Cerebellar nuclear complex (tissue), 1 donor: ENCODE results near the gene PPP1R16B.
"Not testable (repeated sequence)": the region's sequence is repeated elsewhere in the genome, so short reads cannot be mapped to it uniquely, and the experiment has no call there.

Source experiments
- DNase-seq, 2 experiments: peaks; one replicate each; lab custom pipeline; 2025; lab: John Stamatoyannopoulos, UW

PPP1R16B gene

DNA sequence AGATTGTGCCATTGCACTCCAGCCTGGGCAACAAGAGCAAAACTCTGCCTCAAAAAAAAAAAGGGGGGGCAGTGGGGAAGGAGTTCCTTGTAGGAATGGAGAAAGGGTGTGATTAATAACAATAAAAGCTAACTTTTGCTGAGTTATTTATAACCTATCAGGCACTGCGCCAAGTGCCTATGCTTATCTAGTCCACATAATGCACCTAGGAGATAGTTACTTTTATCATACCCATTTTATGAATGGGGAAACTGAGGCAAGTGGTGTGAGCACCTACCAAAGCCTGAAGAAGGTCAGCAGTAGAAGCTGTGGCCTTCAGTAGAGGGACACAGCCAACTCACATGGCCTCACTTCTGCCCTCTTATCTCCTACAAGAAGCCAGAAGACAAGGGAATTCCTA is 13.6 kb upstream of the PPP1R16B start:
- DNase-seq, result no peak

DNA sequence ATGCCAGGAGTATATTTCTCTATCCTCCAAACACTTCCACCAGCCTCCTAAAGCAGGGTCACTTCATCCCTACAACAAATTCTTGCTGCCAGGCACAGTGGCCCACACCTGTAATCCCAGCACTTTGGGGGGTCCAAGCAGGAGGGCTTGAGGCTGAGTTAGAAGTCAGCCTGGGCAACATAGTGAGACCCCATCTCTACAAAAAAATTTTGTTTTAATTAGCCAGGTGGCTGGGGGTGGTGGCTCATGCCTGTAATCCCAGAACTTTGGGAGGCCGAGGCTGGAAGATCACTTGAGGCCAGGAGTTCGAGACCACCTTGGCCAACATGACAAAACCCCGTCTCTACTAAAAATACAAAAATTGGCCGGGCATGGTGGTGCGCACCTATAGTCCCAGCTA is 11.4 kb upstream of the PPP1R16B start:
- DNase-seq, result not testable (repeated sequence)

DNA sequence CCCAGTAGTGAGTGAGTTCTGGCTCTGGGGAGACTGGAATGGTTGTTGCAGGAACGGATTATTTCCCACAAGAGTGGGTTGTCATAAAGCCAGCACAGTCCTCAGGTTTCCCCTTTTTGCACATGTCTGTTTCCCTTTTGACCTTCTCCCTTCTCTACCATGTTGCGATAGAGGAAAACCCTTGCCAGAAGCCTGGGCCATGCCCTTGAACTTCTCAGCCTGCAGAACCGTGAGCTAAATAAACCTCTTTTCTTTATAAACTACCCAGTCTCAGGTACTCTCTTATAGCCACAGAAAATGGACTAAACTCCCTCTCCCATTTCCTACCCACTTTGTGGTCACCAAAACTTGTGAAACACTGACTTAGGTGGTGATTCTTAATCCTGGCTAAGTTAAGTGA is 7.2 kb upstream of the PPP1R16B start:
- DNase-seq, result no peak

GRCh38 chr20:38799203-38799602 is 6.3 kb upstream of the PPP1R16B start:
- no peak for DNase-seq

- DNase-seq, result no peak
Measured at GRCh38 chr20:38800882-38801281, 4.6 kb upstream of the PPP1R16B start.

DNA sequence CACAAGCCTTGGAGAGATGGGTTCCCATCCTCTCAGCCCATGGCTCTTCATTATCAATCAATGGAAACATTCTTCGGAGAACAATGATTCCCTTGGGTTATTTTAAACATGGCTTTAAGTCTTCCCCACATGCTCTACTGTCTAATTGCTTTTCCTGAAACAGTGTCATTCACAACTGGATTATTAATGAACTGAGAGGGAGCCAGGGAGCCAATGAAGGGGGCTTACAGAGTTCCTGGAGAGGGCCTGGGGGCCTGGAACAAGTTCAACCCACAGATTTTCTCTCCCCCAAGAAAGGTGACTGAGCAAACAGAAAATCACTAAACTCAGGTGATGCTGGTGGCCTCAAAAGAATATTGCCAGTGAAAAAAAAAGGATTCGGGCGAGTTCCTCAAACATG is 1.3 kb upstream of the PPP1R16B start:
- no peak for DNase-seq

GRCh38 chr20:38804682-38805501 is 605 bp upstream of the PPP1R16B start:
- DNase-seq, result no peak

GRCh38 chr20:38805958-38806854 is 709 bp downstream of the PPP1R16B start:
- DNase-seq, result no peak

GRCh38 chr20:38806855-38807655 is 1.6 kb downstream of the PPP1R16B start:
- no peak for DNase-seq

DNA sequence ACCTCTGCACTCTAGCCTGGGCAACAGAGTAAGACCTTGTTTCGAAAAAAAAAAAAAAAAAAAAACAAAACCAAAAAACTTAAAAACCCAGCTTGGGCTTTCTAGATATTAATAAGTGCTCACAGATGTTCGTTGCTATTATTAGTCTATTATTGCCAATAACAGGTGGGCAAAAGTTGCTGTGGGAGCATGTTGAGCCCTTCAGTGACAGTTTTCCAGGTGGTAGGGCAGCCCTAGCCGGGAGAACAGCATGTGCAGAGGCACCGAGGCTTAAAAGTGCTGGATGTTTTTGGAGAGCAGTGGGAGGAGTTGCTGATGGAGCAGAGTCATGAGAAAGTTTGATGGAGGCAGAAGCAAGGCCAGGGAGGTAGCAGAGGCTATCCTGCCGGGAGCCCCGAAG is 4.4 kb downstream of the PPP1R16B start:
- no peak for DNase-seq

DNA sequence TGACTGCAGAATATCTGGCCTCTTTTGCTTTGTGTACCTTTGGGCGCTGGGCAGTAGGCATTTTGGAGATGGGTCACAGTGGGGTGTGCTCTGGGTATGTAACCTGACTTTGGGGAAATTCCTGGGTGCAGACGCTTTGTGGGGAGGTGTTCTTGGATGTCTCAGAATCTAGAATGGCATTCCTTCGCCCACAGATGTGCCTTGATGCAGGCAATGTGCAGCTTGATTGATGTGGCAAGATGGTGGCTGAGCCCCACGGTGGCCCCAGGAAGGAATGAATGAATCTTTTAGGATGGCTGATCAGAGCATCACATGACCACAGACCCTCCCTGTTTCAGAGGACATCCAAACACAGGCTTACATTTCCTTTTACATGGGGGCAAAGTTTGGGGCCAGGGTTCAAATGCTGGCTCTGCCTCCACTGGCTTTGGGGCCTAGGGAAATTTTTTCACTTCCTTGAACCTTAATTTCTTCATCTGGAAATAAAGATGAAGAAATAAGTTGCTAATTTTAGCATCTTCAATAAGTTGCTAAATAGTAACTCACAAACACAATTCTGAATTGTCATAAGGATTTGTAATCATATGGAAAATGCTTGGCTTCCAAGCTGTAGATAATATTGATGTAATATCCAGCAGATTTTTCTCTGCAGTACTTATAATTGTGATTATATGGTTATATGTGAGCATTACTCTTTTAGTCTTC is 5.6 kb downstream of the PPP1R16B start:
- no peak for DNase-seq

DNA sequence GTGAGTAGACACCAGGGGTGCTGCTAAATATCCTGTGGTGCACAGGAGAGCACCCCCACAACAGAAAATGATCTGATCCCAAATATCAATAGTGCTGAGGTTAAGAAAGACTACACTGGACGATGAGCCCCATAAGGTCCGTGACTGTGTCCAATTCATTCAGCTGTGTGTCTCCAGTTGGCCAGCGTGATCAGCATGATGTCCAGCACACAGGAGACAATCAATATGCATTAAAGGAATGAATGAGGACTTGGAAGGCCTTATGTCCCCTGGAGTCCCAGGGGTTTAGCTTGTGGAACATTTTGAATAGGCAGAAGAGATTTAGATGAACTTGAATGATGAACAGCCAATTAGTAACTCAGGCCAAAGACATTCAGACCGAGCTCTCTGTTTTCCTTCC is 6.3 kb downstream of the PPP1R16B start:
- no peak for DNase-seq

GRCh38 chr20:38812182-38812581 is 6.7 kb downstream of the PPP1R16B start:
- DNase-seq, result no peak

DNA sequence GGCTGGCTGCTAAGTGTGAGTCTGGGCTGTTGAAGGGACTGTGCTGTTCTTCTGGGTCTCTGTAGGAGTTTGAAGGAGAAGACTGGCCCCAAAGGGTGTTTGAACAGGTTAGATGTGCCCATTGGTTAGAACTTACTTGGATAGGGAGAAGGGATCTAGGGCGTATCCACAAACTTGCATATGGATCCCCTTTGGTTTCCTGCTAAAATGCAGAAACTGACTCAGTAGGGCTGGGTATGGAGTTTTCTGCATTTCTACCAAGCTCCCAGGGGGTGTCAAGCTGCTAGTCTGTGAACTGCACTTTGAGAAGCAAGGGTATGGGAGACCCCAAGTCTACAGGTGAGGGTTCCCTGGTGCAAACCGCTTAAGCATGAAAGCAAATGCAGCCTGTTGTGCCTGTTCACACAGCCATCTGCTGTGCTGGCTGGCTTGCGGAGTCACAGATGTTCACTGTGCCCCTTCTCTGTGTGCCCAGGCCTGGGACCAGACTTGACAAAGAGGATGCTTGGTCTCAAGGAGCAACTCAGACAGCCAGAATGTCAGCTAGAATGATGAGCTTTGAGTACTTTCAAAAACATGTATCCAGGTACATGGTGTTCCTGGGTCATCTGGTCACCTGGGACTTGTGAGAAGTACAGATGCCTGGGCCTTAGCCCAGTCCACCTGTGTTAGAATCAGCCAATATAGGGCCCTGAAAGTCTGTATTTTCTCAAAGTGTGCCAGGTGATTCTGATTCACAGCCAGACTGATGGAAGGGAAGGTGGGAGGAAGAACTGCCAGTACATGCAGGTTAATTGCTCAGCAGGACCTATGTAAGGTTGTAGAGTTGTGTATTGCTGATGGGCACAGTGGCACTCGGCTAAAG is 7.4 kb downstream of the PPP1R16B start:
- no peak for DNase-seq

- not testable (repeated sequence) for DNase-seq
Measured at GRCh38 chr20:38813574-38813962, 8.1 kb downstream of the PPP1R16B start.

DNA sequence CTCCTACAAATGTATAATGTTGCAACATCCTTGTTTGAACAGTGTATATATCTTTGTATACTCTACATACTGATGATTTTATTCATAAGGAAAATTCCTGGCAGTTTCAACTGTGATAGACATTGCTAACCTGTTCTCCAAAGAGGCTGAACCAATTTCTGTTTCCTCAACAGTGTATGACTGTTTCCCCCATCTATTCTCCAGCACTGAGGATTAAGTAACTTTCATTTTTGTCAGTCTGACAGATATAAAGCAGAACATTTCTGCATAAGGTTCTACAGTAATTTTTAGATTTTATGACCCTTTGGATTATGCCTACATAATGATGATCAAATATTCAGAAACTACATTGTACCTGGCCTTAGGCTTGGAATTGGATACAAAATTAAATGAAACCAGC is 9.9 kb downstream of the PPP1R16B start:
- no peak for DNase-seq

DNA sequence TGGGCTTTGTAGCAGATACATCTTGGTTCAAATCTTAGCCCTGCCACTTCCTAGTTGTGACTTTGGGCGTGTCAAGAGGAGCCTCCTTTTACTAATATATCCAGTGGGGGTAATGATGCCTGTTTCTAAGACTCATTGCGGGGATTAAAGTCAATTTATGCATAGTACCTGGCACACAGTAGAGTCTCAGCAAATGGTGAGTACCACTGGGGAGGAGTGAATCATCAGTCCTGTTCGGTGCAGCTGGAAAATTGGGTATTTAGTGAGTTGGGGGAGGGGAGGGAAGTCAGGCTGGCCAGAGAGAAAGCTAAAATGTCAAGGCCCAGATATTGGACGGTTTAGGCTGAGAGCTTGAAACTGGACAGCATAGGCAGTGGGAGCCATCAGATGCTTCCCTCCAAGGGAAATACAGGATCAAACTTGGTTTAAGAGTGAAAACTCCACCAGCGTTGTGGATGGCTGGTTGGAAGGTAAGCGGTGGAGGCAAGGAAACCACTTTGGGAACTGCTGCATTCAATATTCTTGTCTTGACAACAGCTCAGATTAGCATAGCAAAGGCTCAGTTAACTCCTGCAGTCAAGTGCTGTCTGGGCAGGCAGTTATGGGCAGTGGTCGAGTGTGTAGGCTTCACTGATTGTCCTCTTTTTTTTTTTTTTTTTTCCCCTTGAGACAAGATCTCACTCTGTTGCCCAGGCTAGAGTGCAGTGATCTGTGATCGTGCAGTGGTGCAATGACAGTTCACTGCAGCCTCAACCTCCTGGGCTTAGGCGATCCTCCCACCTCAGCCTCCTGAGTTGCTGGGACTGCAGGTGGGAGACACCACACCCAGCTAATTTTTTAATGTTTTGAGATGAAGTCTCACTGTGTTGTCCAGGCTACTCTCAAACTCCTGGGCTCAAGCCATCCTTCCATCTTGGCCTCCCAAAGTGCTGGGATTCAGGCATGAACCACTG is 12.9 kb downstream of the PPP1R16B start:
- no peak for DNase-seq

- no peak for DNase-seq
Measured at GRCh38 chr20:38825571-38825900, 20.0 kb downstream of the PPP1R16B start.

- DNase-seq, result no peak
Measured at GRCh38 chr20:38825901-38826625, 20.6 kb downstream of the PPP1R16B start.
